GM12878 (cell line): Measurements from ENCODE around the gene SSX1. TPM values are rescaled to one million over a fixed set of nuclear protein-coding genes. Genes with fewer than 3 reads are reported as not detected.

Source experiments
- ATAC-seq: fragments of 200-7000 bp; cut with Tn5 transposase; 3 replicates; pipeline ENCODE4 v1.9.1; 2020; ENCODE audit warnings: mild to moderate bottlenecking, moderate library complexity
- BruUV-seq: library from RNA; stranded (reverse); fragments of 400-500 nt; replicated peaks from 2 replicates; lab custom pipeline; 2021; lab: Mats Ljungman, UMichigan
- CTCF ChIA-PET: fragments of 300-600 bp; sonication (Branson Sonifier 250); formaldehyde crosslinking; extraction: SDS; loops from one replicate; lab custom pipeline; 2021; ENCODE audit warnings: inconsistent platforms; lab: Yijun Ruan, JAX
- POLR2A ChIA-PET: fragments of 350-600 bp; formaldehyde crosslinking; extraction: SDS; loops from one replicate; lab custom pipeline; 2021; ENCODE audit warnings: inconsistent platforms; lab: Charles Lee
- RAD21 ChIA-PET: fragments of 300-600 bp; sonication (Branson Sonifier 250); formaldehyde crosslinking; loops from one replicate; lab custom pipeline; 2023; ENCODE audit warnings: antibody characterized with exemption; ENCODE audit not compliant: unreplicated experiment; lab: Charles Lee
- SMC1A ChIA-PET: fragments of 300-600 bp; sonication (Branson Sonifier 250); formaldehyde crosslinking; loops from one replicate; lab custom pipeline; 2023; ENCODE audit not compliant: unreplicated experiment, uncharacterized antibody; lab: Charles Lee
- DNase-seq: peaks from one replicate; pipeline ENCODE4 v3.0.0-alpha.2; 2011; ENCODE audit warnings: low read depth, low spot score
- FAIRE-seq: peaks from 3 replicates; lab custom pipeline; 2011; peaks lifted over from hg19 to GRCh38; lab: Jason Lieb, UNC
- H2AFZ ChIP-seq: 2 replicates; pipeline ENCODE4 v1.6.0; 2011; ENCODE audit warnings: low read depth, low read length, control low read depth; ENCODE audit not compliant: control insufficient read depth
- H3K27ac ChIP-seq: 2 replicates; pipeline ENCODE4 v1.5.1; 2011; ENCODE audit warnings: control low read depth; ENCODE audit not compliant: control insufficient read depth, insufficient read depth
- H3K27me3 ChIP-seq, 2 experiments: replicated peaks in 1 of 2; 2 replicates each; pipeline versions ENCODE4 v1.6.0 to v1.6.1; 2011; ENCODE audit warnings: low read length in 1 of 2; ENCODE audit not compliant: control insufficient read depth in 2 of 2, insufficient read depth in 2 of 2
- H3K36me3 ChIP-seq, 2 experiments: 2 replicates each; pipeline ENCODE4 v1.5.1; 2011; ENCODE audit warnings: low read length in 1 of 2; ENCODE audit not compliant: control insufficient read depth in 2 of 2, insufficient read depth in 2 of 2
- H3K4me1 ChIP-seq: 2 replicates; pipeline ENCODE4 v1.6.1; 2011; ENCODE audit warnings: mild to moderate bottlenecking, low read length, moderate library complexity, mixed read lengths; ENCODE audit not compliant: control insufficient read depth, insufficient read depth
- H3K4me2 ChIP-seq: 2 replicates; pipeline ENCODE4 v1.6.0; 2011; ENCODE audit warnings: control low read depth; ENCODE audit not compliant: control insufficient read depth, insufficient read depth
- H3K4me3 ChIP-seq: fragments of 200-600 bp; sonication (generic); 2 replicates; pipeline ENCODE4 v1.5.1; 2016
- H3K79me2 ChIP-seq: 2 replicates; pipeline ENCODE4 v1.6.0; 2011; ENCODE audit warnings: low read length; ENCODE audit not compliant: control insufficient read depth, insufficient read depth
- H3K9ac ChIP-seq: 2 replicates; pipeline ENCODE4 v1.8.0; 2011; ENCODE audit warnings: low read length, control low read depth, mixed read lengths; ENCODE audit not compliant: control insufficient read depth, insufficient read depth
- H3K9me3 ChIP-seq: replicated peaks from 3 replicates; pipeline ENCODE4 v1.5.1; 2011; ENCODE audit warnings: mild to moderate bottlenecking, low read length; ENCODE audit not compliant: control insufficient read depth, insufficient read depth
- H4K20me1 ChIP-seq: 2 replicates; pipeline ENCODE4 v1.6.0; 2011; ENCODE audit not compliant: control insufficient read depth, insufficient read depth
- CBX3 ChIP-seq: fragments of 200-600 bp; sonication (generic); IDR thresholded peaks from 2 replicates; pipeline ENCODE4 v1.6.1; 2016; ENCODE audit warnings: low read depth, borderline replicate concordance
- EED ChIP-seq: sonication (generic); IDR thresholded peaks from 2 replicates; pipeline ENCODE4 v1.6.1; 2016; ENCODE audit warnings: antibody characterized with exemption, low read depth
- ETV6 ChIP-seq, 2 experiments: fragments of 450-650 bp in 1 of 2; IDR thresholded peaks in 1 of 2; conservative IDR thresholded peaks in 1 of 2; 2 replicates each; pipeline ENCODE4 v1.6.1; 2014; ENCODE audit warnings: antibody characterized with exemption in 1 of 2, borderline replicate concordance in 1 of 2, low read depth in 1 of 2, mild to moderate bottlenecking in 1 of 2, moderate library complexity in 1 of 2
- PAX8 ChIP-seq: fragments of 450-650 bp; IDR thresholded peaks from 2 replicates; pipeline ENCODE4 v1.6.1; 2017; ENCODE audit warnings: mild to moderate bottlenecking, moderate library complexity
- RELA ChIP-seq: fragments of 450-650 bp; IDR thresholded peaks from 2 replicates; pipeline ENCODE4 v1.8.0; 2014; ENCODE audit warnings: borderline replicate concordance; ENCODE audit not compliant: partially characterized antibody
- SP1 ChIP-seq: IDR thresholded peaks from one replicate; pipeline ENCODE4 v1.6.1; 2011; ENCODE audit warnings: low read depth, low read length
- SPI1 ChIP-seq: IDR thresholded peaks from 2 replicates; pipeline ENCODE4 v1.6.1; 2011; ENCODE audit warnings: low read depth, mild to moderate bottlenecking, low read length, moderate library complexity, borderline replicate concordance; ENCODE audit not compliant: insufficient read depth
- SUPT20H ChIP-seq: IDR thresholded peaks from 2 replicates; pipeline ENCODE4 v1.6.1; 2011; ENCODE audit warnings: low read depth, mild to moderate bottlenecking, low read length, moderate library complexity, borderline replicate concordance; ENCODE audit not compliant: control insufficient read depth
- TBL1XR1 ChIP-seq: IDR thresholded peaks from 2 replicates; pipeline ENCODE4 v1.6.1; 2012; ENCODE audit warnings: low read depth, low read length, improper control_type of control experiment
- ZBTB11 ChIP-seq: fragments of 450-650 bp; formaldehyde crosslinking; IDR thresholded peaks from 2 replicates; pipeline ENCODE4 v1.5.0; 2022; ENCODE audit warnings: mild to moderate bottlenecking, missing genetic modification characterization
- ZNF24 ChIP-seq: fragments of 450-650 bp; IDR thresholded peaks from 2 replicates; pipeline ENCODE4 v1.6.1; 2017; ENCODE audit warnings: antibody characterized with exemption, mild to moderate bottlenecking
- ZSCAN29 ChIP-seq: fragments of 450-650 bp; IDR thresholded peaks from 2 replicates; pipeline ENCODE4 v1.6.1; 2017; ENCODE audit warnings: mild to moderate bottlenecking, moderate library complexity
- ZZZ3 ChIP-seq: IDR thresholded peaks from 2 replicates; pipeline ENCODE4 v1.6.1; 2011; ENCODE audit warnings: low read depth; ENCODE audit not compliant: control insufficient read depth, insufficient read length
- WGBS: methylation state at CpG from one replicate; pipeline ENCODE4 v1.1.6; 2016; ENCODE audit warnings: low lambda C conversion rate; ENCODE audit not compliant: insufficient replicate concordance, insufficient coverage; ENCODE audit errors: missing lambda C conversion rate; 5-methylcytosine and 5-hydroxymethylcytosine counted together
- in situ Hi-C: fragments of 300-500 bp; cut with MboI; formaldehyde crosslinking; loops from 9 replicates; pipeline ENCODE4 v1.14.3; 2018; ENCODE audit warnings: mixed read lengths
- intact Hi-C: fragments of 100-400 bp; cut with micrococcal nuclease; formaldehyde crosslinking; loops from one replicate; pipeline ENCODE4 v1.14.2; 2022; ENCODE audit not compliant: unreplicated experiment
- polyA plus RNA-seq, 11 experiments: library from polyadenylated mRNA; depleted of rRNA in 4 of 11; unstranded in 6 of 11; stranded (reverse) in 5 of 11; fragments of >200 nt; fragmentation: Nextera tagmentation in 4 of 11; fragmentation: Illumina TruSeq in 1 of 11; extraction: Ambion mirVana in 4 of 11; extraction: Trizol in 1 of 11; gene quantifications; 1 replicate in 1 of 11; 2 replicates in 10 of 11; pipeline versions ENCODE4 v1.2.1 to v1.2.3, GENCODE V29; 2011 to 2016; ENCODE audit warnings: inconsistent platforms in 2 of 11, missing spikeins in 2 of 11, low read depth in 1 of 11
- total RNA-seq, 4 experiments: library from RNA; depleted of rRNA in 3 of 4; stranded (reverse); fragments of >200 nt in 3 of 4; fragmentation: Illumina TruSeq in 1 of 4; extraction: Trizol in 1 of 4; gene quantifications; 2 replicates each; pipeline versions ENCODE4 v1.2.1 to v1.2.3, GENCODE V29; 2013 to 2021
- TF ChIP-seq, protein P1 (sequence below): fragments of 450-650 bp; formaldehyde crosslinking; IDR thresholded peaks from 2 replicates; pipeline ENCODE4 v1.4.0; 2020; ENCODE audit warnings: mild to moderate bottlenecking, moderate library complexity
- TF ChIP-seq, protein P2 (sequence below): fragments of 450-650 bp; IDR thresholded peaks from 2 replicates; pipeline ENCODE4 v1.6.1; 2017; ENCODE audit warnings: low read depth, mild to moderate bottlenecking, moderate library complexity

Gene SSX1
- total and polyA plus RNA-seq, 10 of the 15 experiments (the other 5 are each of a cell fraction or from before 2014, with no cell fraction given): 0.15 to 0.26 TPM; not detected in 8

- POLR2A ChIA-PET: interaction anchor here (0.5 kb wide), 1 partner anchor 200 kb away, joined by 4 read pairs; no protein-coding TSS in a partner anchor
- BruUV-seq: no TSS peak
- Histone ChIP-seq H3K9ac (no peak overlapping the region), H4K20me1 (no peaks in the 10 kb centered on the region), H2AFZ (no peak overlapping the region), H3K36me3 (no peaks in the 10 kb centered on the region), H3K4me2 (no peak overlapping the region), H3K4me3 (no peak overlapping the region), H3K79me2 (no peaks in the 10 kb centered on the region), H3K27me3 (no peaks in the 10 kb centered on the region)
- WGBS: 59% methylated on average over 11 of the region's 11 CpGs
- ATAC-seq (no peak), DNase-seq (no peak), FAIRE-seq (no peak)
- in situ Hi-C loops: loop anchor here (25.0 kb wide), 1 partner anchor 131 kb away; no protein-coding TSS in a partner anchor
- CTCF ChIA-PET: no interaction called here
- TF ChIP-seq, protein P1, sequence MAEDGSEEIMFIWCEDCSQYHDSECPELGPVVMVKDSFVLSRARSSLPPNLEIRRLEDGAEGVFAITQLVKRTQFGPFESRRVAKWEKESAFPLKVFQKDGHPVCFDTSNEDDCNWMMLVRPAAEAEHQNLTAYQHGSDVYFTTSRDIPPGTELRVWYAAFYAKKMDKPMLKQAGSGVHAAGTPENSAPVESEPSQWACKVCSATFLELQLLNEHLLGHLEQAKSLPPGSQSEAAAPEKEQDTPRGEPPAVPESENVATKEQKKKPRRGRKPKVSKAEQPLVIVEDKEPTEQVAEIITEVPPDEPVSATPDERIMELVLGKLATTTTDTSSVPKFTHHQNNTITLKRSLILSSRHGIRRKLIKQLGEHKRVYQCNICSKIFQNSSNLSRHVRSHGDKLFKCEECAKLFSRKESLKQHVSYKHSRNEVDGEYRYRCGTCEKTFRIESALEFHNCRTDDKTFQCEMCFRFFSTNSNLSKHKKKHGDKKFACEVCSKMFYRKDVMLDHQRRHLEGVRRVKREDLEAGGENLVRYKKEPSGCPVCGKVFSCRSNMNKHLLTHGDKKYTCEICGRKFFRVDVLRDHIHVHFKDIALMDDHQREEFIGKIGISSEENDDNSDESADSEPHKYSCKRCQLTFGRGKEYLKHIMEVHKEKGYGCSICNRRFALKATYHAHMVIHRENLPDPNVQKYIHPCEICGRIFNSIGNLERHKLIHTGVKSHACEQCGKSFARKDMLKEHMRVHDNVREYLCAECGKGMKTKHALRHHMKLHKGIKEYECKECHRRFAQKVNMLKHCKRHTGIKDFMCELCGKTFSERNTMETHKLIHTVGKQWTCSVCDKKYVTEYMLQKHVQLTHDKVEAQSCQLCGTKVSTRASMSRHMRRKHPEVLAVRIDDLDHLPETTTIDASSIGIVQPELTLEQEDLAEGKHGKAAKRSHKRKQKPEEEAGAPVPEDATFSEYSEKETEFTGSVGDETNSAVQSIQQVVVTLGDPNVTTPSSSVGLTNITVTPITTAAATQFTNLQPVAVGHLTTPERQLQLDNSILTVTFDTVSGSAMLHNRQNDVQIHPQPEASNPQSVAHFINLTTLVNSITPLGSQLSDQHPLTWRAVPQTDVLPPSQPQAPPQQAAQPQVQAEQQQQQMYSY (CRISPR knock-in tag): no peak
- TF ChIP-seq ZZZ3 (no peak), ZSCAN29 (no peak), ZBTB11 (CRISPR knock-in tag) (no peak), SP1 (no peak), EED (no peak), SUPT20H (no peak), ZNF24 (no peak), CBX3 (no peak), TBL1XR1 (no peak), PAX8 (no peak), ETV6 (conservative IDR thresholded peaks at IDR 0.05 in 1 of 2, IDR thresholded peaks at IDR 0.05 in 1 of 2; ENCODE audit: borderline replicate concordance in 1 of 2, low read depth in 1 of 2) (no peak), SPI1 (no peak), RELA (no peak)
- TF ChIP-seq, protein P2, sequence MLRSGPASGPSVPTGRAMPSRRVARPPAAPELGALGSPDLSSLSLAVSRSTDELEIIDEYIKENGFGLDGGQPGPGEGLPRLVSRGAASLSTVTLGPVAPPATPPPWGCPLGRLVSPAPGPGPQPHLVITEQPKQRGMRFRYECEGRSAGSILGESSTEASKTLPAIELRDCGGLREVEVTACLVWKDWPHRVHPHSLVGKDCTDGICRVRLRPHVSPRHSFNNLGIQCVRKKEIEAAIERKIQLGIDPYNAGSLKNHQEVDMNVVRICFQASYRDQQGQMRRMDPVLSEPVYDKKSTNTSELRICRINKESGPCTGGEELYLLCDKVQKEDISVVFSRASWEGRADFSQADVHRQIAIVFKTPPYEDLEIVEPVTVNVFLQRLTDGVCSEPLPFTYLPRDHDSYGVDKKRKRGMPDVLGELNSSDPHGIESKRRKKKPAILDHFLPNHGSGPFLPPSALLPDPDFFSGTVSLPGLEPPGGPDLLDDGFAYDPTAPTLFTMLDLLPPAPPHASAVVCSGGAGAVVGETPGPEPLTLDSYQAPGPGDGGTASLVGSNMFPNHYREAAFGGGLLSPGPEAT: no peak
- TF ChIP-seq, all 136 proteins: peak for 0
- Histone ChIP-seq H3K27ac (no peak overlapping the region), H3K9me3 (no peaks in the 10 kb centered on the region), H3K4me1 (no peaks in the 10 kb centered on the region)
- intact Hi-C loops: no loop called here
- RAD21 ChIA-PET: no interaction called here
- SMC1A ChIA-PET: no interaction called here
Observed at GRCh38 chrX:48306175-48306574, 51.0 kb downstream of the SSX1 start.
